ENCODE results near the gene NBPF1. TPM values are rescaled to one million over a fixed set of nuclear protein-coding genes. Genes with fewer than 3 reads are reported as not detected.
"Not testable (repeated sequence)": the region's sequence is repeated elsewhere in the genome, so short reads cannot be mapped to it uniquely, and the experiment has no call there.

Gene NBPF1
- polyA plus RNA-seq, 1 donor from 2014 or later = 78.0 TPM

- no peak overlapping the region for H3K27ac ChIP-seq (ENCODE audit: low read length)
- H2AFZ ChIP-seq (ENCODE audit: low read depth, low read length) = no peak overlapping the region
- no peak overlapping the region for H3K4me2 ChIP-seq (ENCODE audit: low read length)
- TF ChIP-seq SMC3 (conservative IDR thresholded peaks at IDR 0.05; ENCODE audit: poor library complexity) (no peak), CTCF (IDR thresholded peaks at IDR 0.05; ENCODE audit: poor library complexity, severe bottlenecking) (peak; percentile 17)
- H3K27me3 ChIP-seq (ENCODE audit: insufficient read depth, low read depth, low read length) = no peaks in the 10 kb centered on the region
- no peaks in the 10 kb centered on the region for H3K9me2 ChIP-seq (ENCODE audit: insufficient read depth, low read length)
- H3K9me3 ChIP-seq (ENCODE audit: low read length) = no peaks in the 10 kb centered on the region
- H4K20me1 ChIP-seq (ENCODE audit: insufficient read depth) = no peaks in the 10 kb centered on the region
- H3K36me3 ChIP-seq (ENCODE audit: insufficient read depth, low read length) = peaks cover 15% of the 10 kb centered on the region
- H3K9ac ChIP-seq (ENCODE audit: low read length) = no peak overlapping the region
- H3F3A ChIP-seq (ENCODE audit: insufficient read depth, low read length, poor library complexity, severe bottlenecking) = no peaks in the 10 kb centered on the region
- no peak overlapping the region for H3K4me3 ChIP-seq (ENCODE audit: low read length)
- H3K79me2 ChIP-seq (replicated peaks; ENCODE audit: insufficient read depth, low read length) = no peaks in the 10 kb centered on the region
Observed at GRCh38 chr1:16621300-16621658, 7.9 kb upstream of the NBPF1 start.

GRCh38 chr1:16619803-16620501 lies 6.6 kb upstream of the NBPF1 start:
- H3F3A ChIP-seq (ENCODE audit: insufficient read depth, low read length, poor library complexity, severe bottlenecking); H3K36me3 ChIP-seq (ENCODE audit: insufficient read depth, low read length); H3K4me2 ChIP-seq (ENCODE audit: low read length); H3K27me3 ChIP-seq (ENCODE audit: insufficient read depth, low read depth, low read length); H3K9me3 ChIP-seq (ENCODE audit: low read length); H3K27ac ChIP-seq (ENCODE audit: low read length); H3K9me2 ChIP-seq (ENCODE audit: insufficient read depth, low read length); H3K9ac ChIP-seq (ENCODE audit: low read length); H3K79me2 ChIP-seq (replicated peaks; ENCODE audit: insufficient read depth, low read length); H2AFZ ChIP-seq (ENCODE audit: low read depth, low read length); H3K4me3 ChIP-seq (ENCODE audit: low read length); H4K20me1 ChIP-seq (ENCODE audit: insufficient read depth): not testable (repeated sequence)

- TF ChIP-seq SMC3 (conservative IDR thresholded peaks at IDR 0.05; ENCODE audit: poor library complexity) (no peak), CTCF (IDR thresholded peaks at IDR 0.05; ENCODE audit: poor library complexity, severe bottlenecking) (peak; percentile 28), MXI1 (conservative IDR thresholded peaks at IDR 0.05; ENCODE audit: poor library complexity, severe bottlenecking) (peak; percentile 28)
- Histone ChIP-seq H3K9me3 (ENCODE audit: low read length) (no peaks in the 10 kb centered on the region), H3K4me3 (ENCODE audit: low read length) (peak overlapping the region; percentile 8), H3F3A (ENCODE audit: insufficient read depth, low read length, poor library complexity, severe bottlenecking) (no peaks in the 10 kb centered on the region), H4K20me1 (ENCODE audit: insufficient read depth) (no peaks in the 10 kb centered on the region), H3K27ac (ENCODE audit: low read length) (no peak overlapping the region), H3K4me2 (ENCODE audit: low read length) (no peak overlapping the region), H3K9ac (ENCODE audit: low read length) (no peak overlapping the region), H3K27me3 (ENCODE audit: insufficient read depth, low read depth, low read length) (no peaks in the 10 kb centered on the region), H3K9me2 (ENCODE audit: insufficient read depth, low read length) (no peaks in the 10 kb centered on the region), H3K36me3 (ENCODE audit: insufficient read depth, low read length) (no peaks in the 10 kb centered on the region), H3K79me2 (replicated peaks; ENCODE audit: insufficient read depth, low read length) (no peaks in the 10 kb centered on the region), H2AFZ (ENCODE audit: low read depth, low read length) (no peak overlapping the region)
Observed at GRCh38 chr1:16618719-16619118, 5.4 kb upstream of the NBPF1 start.

Data from neural cell (in vitro differentiated cells).